AG04449 (cell line): ENCODE measurements around the gene GCG.

ENCODE experiments used
- CTCF ChIA-PET: fragments of 350-600 bp; formaldehyde crosslinking; extraction: SDS; loops from one replicate; lab custom pipeline; 2021; ENCODE audit warnings: antibody characterized with exemption; lab: Yijun Ruan, JAX
- POLR2A ChIA-PET: fragments of 400-600, 350-600 bp; formaldehyde crosslinking; extraction: SDS; loops from one replicate; lab custom pipeline; 2020; ENCODE audit warnings: antibody characterized with exemption, inconsistent platforms; lab: Yijun Ruan, JAX
- DNase-seq: peaks from one replicate; pipeline ENCODE4 v3.0.0-alpha.2; 2010; ENCODE audit warnings: low read depth, low spot score
- H3K4me3 ChIP-seq: 2 replicates; pipeline ENCODE4 v1.5.1; 2011; ENCODE audit warnings: low read depth, mild to moderate bottlenecking, control low read depth, low read length
- TF ChIP-seq, protein P1 (sequence below): IDR thresholded peaks from one replicate; pipeline ENCODE4 v1.5.1; 2011; ENCODE audit warnings: mild to moderate bottlenecking, moderate library complexity, low read length, control low read depth, inconsistent platforms; ENCODE audit not compliant: insufficient read depth; ENCODE audit errors: missing control alignments

Gene GCG

DNA sequence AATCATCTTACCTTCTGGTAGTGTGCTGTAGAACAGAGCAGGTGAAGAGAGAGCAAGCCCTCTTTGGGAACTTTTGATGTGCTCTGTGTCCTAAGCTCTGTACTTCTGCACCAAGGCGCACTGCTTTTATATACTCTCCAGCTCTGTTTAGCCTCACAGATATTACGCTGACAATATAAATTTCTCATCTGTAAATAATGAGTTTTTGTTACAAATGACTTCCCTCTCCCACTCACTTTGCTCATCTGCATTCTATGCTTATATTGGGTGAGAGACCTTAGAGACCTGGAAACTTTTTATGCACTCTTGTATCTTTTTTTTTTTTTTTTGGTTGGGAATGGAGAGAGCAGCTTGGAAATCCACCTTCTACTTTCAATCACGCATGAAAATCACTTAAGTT is at the start of gene GCG:
Gene GCG (minus strand): TSS at position 101 of the 400 bp plus-strand sequence. CDS start 3,069 bp downstream, outside the sequence.
- TF ChIP-seq, protein P1, sequence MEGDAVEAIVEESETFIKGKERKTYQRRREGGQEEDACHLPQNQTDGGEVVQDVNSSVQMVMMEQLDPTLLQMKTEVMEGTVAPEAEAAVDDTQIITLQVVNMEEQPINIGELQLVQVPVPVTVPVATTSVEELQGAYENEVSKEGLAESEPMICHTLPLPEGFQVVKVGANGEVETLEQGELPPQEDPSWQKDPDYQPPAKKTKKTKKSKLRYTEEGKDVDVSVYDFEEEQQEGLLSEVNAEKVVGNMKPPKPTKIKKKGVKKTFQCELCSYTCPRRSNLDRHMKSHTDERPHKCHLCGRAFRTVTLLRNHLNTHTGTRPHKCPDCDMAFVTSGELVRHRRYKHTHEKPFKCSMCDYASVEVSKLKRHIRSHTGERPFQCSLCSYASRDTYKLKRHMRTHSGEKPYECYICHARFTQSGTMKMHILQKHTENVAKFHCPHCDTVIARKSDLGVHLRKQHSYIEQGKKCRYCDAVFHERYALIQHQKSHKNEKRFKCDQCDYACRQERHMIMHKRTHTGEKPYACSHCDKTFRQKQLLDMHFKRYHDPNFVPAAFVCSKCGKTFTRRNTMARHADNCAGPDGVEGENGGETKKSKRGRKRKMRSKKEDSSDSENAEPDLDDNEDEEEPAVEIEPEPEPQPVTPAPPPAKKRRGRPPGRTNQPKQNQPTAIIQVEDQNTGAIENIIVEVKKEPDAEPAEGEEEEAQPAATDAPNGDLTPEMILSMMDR: no peak
- ChIA-PET CTCF (interaction anchor here (0.7 to 11.3 kb wide), 6 partner anchors 11 to 205 kb away, joined by 3 to 254 read pairs (median 21); no protein-coding TSS in a partner anchor), POLR2A (no interaction called here)
- no peak within 1 kb of the TSS for H3K4me3 ChIP-seq
- no peak for DNase-seq

DNA sequence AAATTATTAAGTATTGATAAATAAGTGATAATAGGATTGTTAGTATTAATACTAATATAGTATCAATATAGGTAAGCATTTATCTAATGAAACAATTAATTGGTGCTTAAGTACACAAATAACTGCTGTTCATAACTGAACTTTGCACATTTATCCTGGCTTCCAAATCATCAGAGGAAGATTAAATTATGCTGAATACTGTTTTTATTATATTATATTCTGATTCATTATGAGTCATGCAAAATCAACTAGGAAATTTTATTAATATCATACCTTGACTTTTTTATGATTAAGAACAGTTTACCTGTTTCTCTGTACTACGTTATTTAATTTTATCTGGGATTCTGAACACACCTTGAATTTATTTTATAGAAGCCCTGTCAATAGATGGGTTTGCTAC is 48.6 kb upstream of the GCG start:
- no peak overlapping the region for H3K4me3 ChIP-seq
- POLR2A ChIA-PET: no interaction called here
- no peak for DNase-seq
- CTCF ChIA-PET: no interaction called here
- TF ChIP-seq, protein P1: no peak

- DNase-seq: no peak
Observed at GRCh38 chr2:162199913-162200312, 47.9 kb upstream of the GCG start.

GRCh38 chr2:162198239-162198638 is 46.2 kb upstream of the GCG start:
- TF ChIP-seq, protein P1: no peak
- no peak for DNase-seq
- POLR2A ChIA-PET: interaction anchor here (0.6 to 2.0 kb wide), 3 partner anchors 44 to 100 kb away, joined by 3 to 11 read pairs (median 3); partner anchors contain the start of gene FAP
- CTCF ChIA-PET: interaction anchor here (0.9 to 14.3 kb wide), 7 partner anchors 9 to 102 kb away, joined by 3 to 189 read pairs (median 5); no protein-coding TSS in a partner anchor
- no peak overlapping the region for H3K4me3 ChIP-seq

More at GRCh38 chr2:162199913-162200312, 47.9 kb upstream of the GCG start:
- TF ChIP-seq, protein P1: no peak
- ChIA-PET POLR2A (no interaction called here), CTCF (no interaction called here)
- no peak overlapping the region for H3K4me3 ChIP-seq

GRCh38 chr2:162197069-162197825 is 45.2 kb upstream of the GCG start:
- ChIA-PET POLR2A (interaction anchor here (1.2 to 2.0 kb wide), 2 partner anchors 11 to 45 kb away, joined by 3 to 11 read pairs; partner anchors contain the start of gene FAP), CTCF (interaction anchor here (1.0 to 14.3 kb wide), 5 partner anchors 10 to 103 kb away, joined by 3 to 189 read pairs (median 6); no protein-coding TSS in a partner anchor)
- TF ChIP-seq, protein P1: no peak
- peak; percentile 60 for DNase-seq
- H3K4me3 ChIP-seq: no peak overlapping the region

DNA sequence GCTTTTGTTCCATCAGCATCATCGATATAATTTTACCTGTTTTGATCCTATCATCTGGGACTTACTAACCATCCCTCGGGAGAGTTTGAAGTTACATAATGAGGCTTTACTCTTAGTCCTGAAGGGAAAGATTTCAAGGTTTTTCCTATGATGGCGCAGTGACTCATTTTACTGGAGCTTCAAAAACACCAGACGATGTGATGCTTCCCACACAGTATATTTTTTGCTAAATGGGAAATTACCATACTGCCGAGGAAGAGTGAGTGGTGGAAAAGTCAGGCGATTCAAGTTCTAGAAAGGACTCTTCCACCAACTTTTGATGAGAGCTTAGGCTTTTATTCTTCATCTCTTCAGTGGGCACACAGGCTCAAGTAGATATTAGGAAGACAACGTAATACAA is 44.6 kb upstream of the GCG start:
- TF ChIP-seq, protein P1: no peak
- POLR2A ChIA-PET: interaction anchor here (1.2 to 2.0 kb wide), 2 partner anchors 10 to 46 kb away, joined by 3 to 11 read pairs; partner anchors contain the start of gene FAP
- no peak for DNase-seq
- no peak overlapping the region for H3K4me3 ChIP-seq
- CTCF ChIA-PET: interaction anchor here (1.0 to 14.3 kb wide), 5 partner anchors 9 to 103 kb away, joined by 3 to 189 read pairs (median 6); no protein-coding TSS in a partner anchor
